OCI-LY1 (cell line): ENCODE measurements around the gene BTBD19.

Source experiments
- CTCF ChIP-seq: fragments of 200-600 bp; sonication (generic), shearing (Covaris generic); IDR thresholded peaks from 2 replicates; pipeline ENCODE4 v1.5.1; 2017; ENCODE audit warnings: mild to moderate bottlenecking, antibody characterized with exemption, low read length, moderate library complexity, mixed read lengths
- EZH2 ChIP-seq: fragments of 200-600 bp; sonication (generic), shearing (Covaris generic); IDR thresholded peaks from 2 replicates; pipeline ENCODE4 v1.8.0; 2017; ENCODE audit warnings: borderline replicate concordance, mixed run types, mild to moderate bottlenecking, antibody characterized with exemption, low read length, moderate library complexity, mixed read lengths

- no peak for TF ChIP-seq CTCF
- no peak for TF ChIP-seq EZH2
Measured at GRCh38 chr1:44860891-44861425, 52.6 kb downstream of the BTBD19 start.
